ENCODE data around the gene CEMIP. TPM values are rescaled to one million over a fixed set of nuclear protein-coding genes. Genes with fewer than 3 reads are reported as not detected.

Gene CEMIP
- total RNA-seq, 2 donors from 2014 or later = 1.1 to 1.2 TPM

- TF ChIP-seq CTCF (IDR thresholded peaks at IDR 0.05) = no peak
- Histone ChIP-seq H3K36me3 (no peaks in the 10 kb centered on the region), H3K27ac (no peak overlapping the region), H3K27me3 (replicated peaks; ENCODE audit: insufficient read depth) (no peaks in the 10 kb centered on the region), H3K4me3 (no peak overlapping the region), H3K4me1 (ENCODE audit: control insufficient read depth in 1 of 2, low read depth in 2 of 2) (peaks cover 5 to 6% of the 10 kb centered on the region in 2 donors), H3K9me3 (no peaks in the 10 kb centered on the region)
- ATAC-seq (ENCODE audit: insufficient number of reproducible peaks, low FRiP score, low read depth) = no peak
- DNase-seq (ENCODE audit: low spot score) = no peak
Observed at GRCh38 chr15:80861731-80862170, 82.6 kb downstream of the CEMIP start.

GRCh38 chr15:80864666-80865065 is 85.5 kb downstream of the CEMIP start:
- H3K27ac ChIP-seq = no peak overlapping the region
- no peaks in the 10 kb centered on the region for H3K4me1 ChIP-seq (ENCODE audit: control insufficient read depth in 1 of 2, low read depth in 2 of 2)
- ATAC-seq (ENCODE audit: insufficient number of reproducible peaks, low FRiP score, low read depth) (no peak), DNase-seq (ENCODE audit: low spot score) (no peak)
- no peak for TF ChIP-seq CTCF (IDR thresholded peaks at IDR 0.05)
- no peaks in the 10 kb centered on the region for H3K36me3 ChIP-seq
- H3K4me3 ChIP-seq = no peak overlapping the region
- H3K9me3 ChIP-seq = no peaks in the 10 kb centered on the region
- H3K27me3 ChIP-seq (replicated peaks; ENCODE audit: insufficient read depth) = no peaks in the 10 kb centered on the region

GRCh38 chr15:80866936-80867335 is 87.8 kb downstream of the CEMIP start:
- H3K4me1 ChIP-seq (ENCODE audit: control insufficient read depth in 1 of 2, low read depth in 2 of 2) = no peaks in the 10 kb centered on the region
- DNase-seq (ENCODE audit: low spot score) (no peak), ATAC-seq (ENCODE audit: insufficient number of reproducible peaks, low FRiP score, low read depth) (no peak)
- H3K9me3 ChIP-seq = no peaks in the 10 kb centered on the region
- no peak for TF ChIP-seq CTCF (IDR thresholded peaks at IDR 0.05)
- no peaks in the 10 kb centered on the region for H3K36me3 ChIP-seq
- no peak overlapping the region for H3K27ac ChIP-seq
- H3K4me3 ChIP-seq = no peak overlapping the region
- no peaks in the 10 kb centered on the region for H3K27me3 ChIP-seq (replicated peaks; ENCODE audit: insufficient read depth)

- no peak overlapping the region for H3K4me3 ChIP-seq
- no peaks in the 10 kb centered on the region for H3K36me3 ChIP-seq
- no peak for ATAC-seq (ENCODE audit: insufficient number of reproducible peaks, low FRiP score, low read depth)
- H3K27me3 ChIP-seq (replicated peaks; ENCODE audit: insufficient read depth) = no peaks in the 10 kb centered on the region
- peaks cover 0 to 2% of the 10 kb centered on the region in 2 donors for H3K4me1 ChIP-seq (ENCODE audit: control insufficient read depth in 1 of 2, low read depth in 2 of 2)
- H3K9me3 ChIP-seq = no peaks in the 10 kb centered on the region
- TF ChIP-seq CTCF (IDR thresholded peaks at IDR 0.05) = no peak
- no peak overlapping the region for H3K27ac ChIP-seq
- no peak for DNase-seq (ENCODE audit: low spot score)
Observed at GRCh38 chr15:80870366-80870765, 91.2 kb downstream of the CEMIP start.

GRCh38 chr15:80870893-80871292 is 91.7 kb downstream of the CEMIP start:
- Histone ChIP-seq H3K27ac (no peak overlapping the region), H3K27me3 (replicated peaks; ENCODE audit: insufficient read depth) (no peaks in the 10 kb centered on the region), H3K36me3 (no peaks in the 10 kb centered on the region), H3K4me1 (ENCODE audit: control insufficient read depth in 1 of 2, low read depth in 2 of 2) (peaks cover 0 to 8% of the 10 kb centered on the region in 2 donors), H3K4me3 (no peak overlapping the region), H3K9me3 (no peaks in the 10 kb centered on the region)
- DNase-seq (ENCODE audit: low spot score) = no peak
- TF ChIP-seq CTCF (IDR thresholded peaks at IDR 0.05) = no peak
- no peak for ATAC-seq (ENCODE audit: insufficient number of reproducible peaks, low FRiP score, low read depth)

Measured in thoracic aorta (tissue), 2 donors.